GM18526 (cell line): ENCODE data around the gene PPIL4.

Source experiments
- POLR2A ChIP-seq: IDR thresholded peaks from 3 replicates; pipeline ENCODE4 v1.6.1; 2011; ENCODE audit not compliant: insufficient read length; ENCODE audit errors: extremely low read depth

Gene PPIL4

GRCh38 chr6:149455031-149455732 lies 90.7 kb downstream of the PPIL4 start:
- TF ChIP-seq POLR2A = no peak
